Measurements from ENCODE around the gene COLQ. TPM values are rescaled to one million over a fixed set of nuclear protein-coding genes. Genes with fewer than 3 reads are reported as not detected.

COLQ gene
- total RNA-seq, 1 experiment from 2014 or later, result 1.9 TPM

GRCh38 chr3:15404767-15405166, 116.7 kb downstream of the COLQ start:
- Histone ChIP-seq H3K9ac (ENCODE audit: low read length) (no peak overlapping the region), H3K36me3 (ENCODE audit: control insufficient read depth in 1 of 2, insufficient read depth in 2 of 2, low read length in 2 of 2) (no peaks in the 10 kb centered on the region), H3K79me2 (ENCODE audit: insufficient read depth, low read length) (no peaks in the 10 kb centered on the region), H3K27ac (ENCODE audit: low read depth, low read length) (no peak overlapping the region), H3K4me2 (ENCODE audit: low read length) (no peak overlapping the region), H3K4me3 (replicated peaks in 1 of 2; ENCODE audit: low read depth in 1 of 2, low read length in 2 of 2) (no peak overlapping the region), H2AFZ (ENCODE audit: low read depth, low read length, poor library complexity, severe bottlenecking) (no peak overlapping the region), H3K9me3 (ENCODE audit: control insufficient read depth in 1 of 2, insufficient read depth in 1 of 2, low read depth in 1 of 2, low read length in 2 of 2) (no peaks in the 10 kb centered on the region), H4K20me1 (ENCODE audit: insufficient read depth) (no peaks in the 10 kb centered on the region), H3K27me3 (ENCODE audit: insufficient read depth, low read length) (no peaks in the 10 kb centered on the region), H3K4me1 (ENCODE audit: control insufficient read depth in 1 of 2, insufficient read depth in 2 of 2, low read length in 2 of 2) (peaks cover 0 to 5% of the 10 kb centered on the region in 2 experiments; a peak in 1 of 4 replicates), H3K9me2 (ENCODE audit: insufficient read depth) (no peaks in the 10 kb centered on the region)
- no peak for DNase-seq (ENCODE audit: low read depth, low spot score)
- intact Hi-C loops (cut with micrococcal nuclease), result loop anchor here (2.0 kb wide), 2 partner anchors 136 to 296 kb away; no protein-coding TSS in a partner anchor
- BruUV-seq (replicated peaks), result no TSS peak
- ChIA-PET RAD21 (ENCODE audit: low non-redundant PET in 1 of 2, low total read pairs in 2 of 2, uncharacterized antibody in 2 of 2, unreplicated experiment in 2 of 2) (interaction anchor here (1.0 to 1.6 kb wide), 4 partner anchors 137 to 297 kb away, joined by 3 to 9 read pairs (median 6); no protein-coding TSS in a partner anchor), POLR2A (no interaction called here), CTCF (interaction anchor here (0.6 to 2.2 kb wide), 15 partner anchors 14 to 484 kb away, joined by 3 to 72 read pairs (median 5); partner anchors contain the start of gene CAPN7)
- no peak for ATAC-seq
- TF ChIP-seq TCF7L2 (IDR thresholded peaks at IDR 0.05; ENCODE audit: borderline replicate concordance, extremely low read depth, insufficient read depth, insufficient read length) (no peak), ZFX (IDR thresholded peaks at IDR 0.05) (no peak), ZNF274 (IDR thresholded peaks at IDR 0.05; ENCODE audit: low read depth, low read length) (no peak), ATF3 (IDR thresholded peaks at IDR 0.05) (no peak), SRF (IDR thresholded peaks at IDR 0.05; ENCODE audit: low read depth) (no peak), POLR2A (IDR thresholded peaks at IDR 0.05; ENCODE audit: borderline replicate concordance, extremely low read depth, insufficient read depth, insufficient read length) (no peak)

GRCh38 chr3:15403965-15404364, 117.5 kb downstream of the COLQ start:
- POLR2A ChIA-PET, result no interaction called here
- H3K27ac ChIP-seq (ENCODE audit: low read depth, low read length), result no peak overlapping the region
- no peaks in the 10 kb centered on the region for H3K79me2 ChIP-seq (ENCODE audit: insufficient read depth, low read length)
- H3K9me3 ChIP-seq (ENCODE audit: control insufficient read depth in 1 of 2, insufficient read depth in 1 of 2, low read depth in 1 of 2, low read length in 2 of 2), result no peaks in the 10 kb centered on the region
- peaks cover 0 to 5% of the 10 kb centered on the region in 2 experiments; a peak in 1 of 4 replicates for H3K4me1 ChIP-seq (ENCODE audit: control insufficient read depth in 1 of 2, insufficient read depth in 2 of 2, low read length in 2 of 2)
- H3K36me3 ChIP-seq (ENCODE audit: control insufficient read depth in 1 of 2, insufficient read depth in 2 of 2, low read length in 2 of 2), result no peaks in the 10 kb centered on the region
- DNase-seq (ENCODE audit: low read depth, low spot score) (no peak), ATAC-seq (no peak)
- H3K4me2 ChIP-seq (ENCODE audit: low read length), result no peak overlapping the region
- H3K9me2 ChIP-seq (ENCODE audit: insufficient read depth), result no peaks in the 10 kb centered on the region
- H3K27me3 ChIP-seq (ENCODE audit: insufficient read depth, low read length), result no peaks in the 10 kb centered on the region
- H3K4me3 ChIP-seq (replicated peaks in 1 of 2; ENCODE audit: low read depth in 1 of 2, low read length in 2 of 2), result no peak overlapping the region
- H4K20me1 ChIP-seq (ENCODE audit: insufficient read depth), result no peaks in the 10 kb centered on the region
- no peak overlapping the region for H2AFZ ChIP-seq (ENCODE audit: low read depth, low read length, poor library complexity, severe bottlenecking)
- RAD21 ChIA-PET (ENCODE audit: low non-redundant PET in 1 of 2, low total read pairs in 2 of 2, uncharacterized antibody in 2 of 2, unreplicated experiment in 2 of 2), result no interaction called here
- BruUV-seq (replicated peaks), result no TSS peak
- no peak overlapping the region for H3K9ac ChIP-seq (ENCODE audit: low read length)
- intact Hi-C loops (cut with micrococcal nuclease), result loop anchor here (2.0 kb wide), 2 partner anchors 135 to 295 kb away; no protein-coding TSS in a partner anchor
- CTCF ChIA-PET, result interaction anchor here (1.9 to 2.2 kb wide), 3 partner anchors 136 to 275 kb away, joined by 5 to 72 read pairs (median 43); partner anchors contain the start of gene CAPN7
- no peak for TF ChIP-seq EZH2 (IDR thresholded peaks at IDR 0.05)
- no peak for TF ChIP-seq ELF1 (IDR thresholded peaks at IDR 0.05; ENCODE audit: borderline replicate concordance, low read depth)
- TF ChIP-seq YY1 (IDR thresholded peaks at IDR 0.05; ENCODE audit: extremely low read depth, insufficient replicate concordance, low read depth, low read length), result no peak
- TF ChIP-seq ZNF274 (IDR thresholded peaks at IDR 0.05; ENCODE audit: low read depth, low read length), result no peak
- TF ChIP-seq CTCF (IDR thresholded peaks at IDR 0.05 in 2 of 3, conservative IDR thresholded peaks at IDR 0.05 in 1 of 3; ENCODE audit: borderline replicate concordance in 1 of 3, insufficient read depth in 1 of 3, low read depth in 2 of 3, low read length in 2 of 3), result no peak
- no peak for TF ChIP-seq POLR2AphosphoS5 (IDR thresholded peaks at IDR 0.05; ENCODE audit: low read depth, low read length)
- no peak for TF ChIP-seq EGR1 (IDR thresholded peaks at IDR 0.05; ENCODE audit: low read depth)
- TF ChIP-seq REST (IDR thresholded peaks at IDR 0.05; ENCODE audit: low read depth), result no peak
- no peak for TF ChIP-seq EZH2phosphoT487 (IDR thresholded peaks at IDR 0.05; ENCODE audit: borderline replicate concordance)
